Activated CD4-positive, alpha-beta T cell treated with anti-CD3 and anti-CD28 coated beads, Interleukin-2, amount 50 U/mL, for 1 hour (primary cell): Measurements from ENCODE around the gene PSME4.
"Not testable (repeated sequence)": the region's sequence is repeated elsewhere in the genome, so short reads cannot be mapped to it uniquely, and the experiment has no call there.

ENCODE experiments used
- DNase-seq: peaks from one replicate; pipeline ENCODE4 v3.0.0-alpha.2; 2020

PSME4 gene

DNA sequence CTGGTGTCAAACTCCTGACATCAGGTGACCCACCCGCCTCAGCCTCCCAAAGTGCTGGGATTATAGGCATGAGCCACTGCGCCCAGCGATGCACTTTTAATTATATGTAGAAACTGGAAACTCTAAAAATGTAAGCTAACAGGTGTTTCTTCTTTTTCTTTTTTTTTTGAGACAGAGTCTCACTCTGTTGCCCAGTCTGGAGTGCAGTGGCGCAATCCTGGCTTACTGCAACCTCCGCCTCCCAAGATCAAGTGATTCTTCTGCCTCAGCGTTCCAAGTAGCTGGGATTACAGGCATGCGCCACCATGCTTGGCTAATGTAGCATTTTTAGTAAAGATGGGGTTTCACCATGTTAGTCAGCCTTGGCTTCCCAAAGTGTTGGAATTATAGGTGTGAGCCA lies 129.1 kb downstream of the PSME4 start:
- DNase-seq = not testable (repeated sequence)

DNA sequence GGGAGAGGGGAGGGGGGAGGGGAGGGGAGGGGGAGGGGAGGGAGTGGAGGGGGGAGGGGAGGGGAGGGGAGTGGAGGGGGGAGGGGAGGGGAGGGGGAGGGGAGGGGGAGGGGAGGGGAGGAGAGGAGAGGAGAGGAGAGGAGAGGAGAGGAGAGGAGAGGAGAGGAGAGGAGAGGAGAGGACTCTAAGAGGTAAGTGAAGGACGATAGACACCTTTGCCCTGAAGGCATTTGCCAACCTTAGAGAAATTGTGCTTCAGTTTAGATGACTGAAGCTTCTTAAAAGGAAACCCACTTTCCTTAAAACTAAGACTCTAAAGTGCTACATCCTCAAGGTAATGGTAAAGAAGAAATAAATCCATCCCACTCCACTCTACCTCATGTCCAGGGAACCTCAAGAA lies 130.2 kb downstream of the PSME4 start:
- DNase-seq = no peak

DNA sequence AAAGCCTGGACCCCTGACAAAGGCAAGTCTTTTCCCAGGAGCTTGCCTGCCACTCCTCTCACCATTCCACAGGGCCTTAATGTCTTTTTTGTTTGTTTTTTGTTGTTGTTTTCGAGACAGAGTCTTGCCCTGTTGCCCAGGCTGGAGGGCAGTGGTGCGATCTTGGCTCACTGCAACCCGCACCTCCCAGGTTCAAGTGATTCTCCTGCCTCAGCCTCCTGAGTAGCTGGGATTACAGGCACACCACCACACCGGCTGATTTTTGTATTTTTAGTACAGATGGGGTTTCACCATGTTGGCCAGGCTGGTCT lies 140.9 kb downstream of the PSME4 start:
- DNase-seq = not testable (repeated sequence)

DNA sequence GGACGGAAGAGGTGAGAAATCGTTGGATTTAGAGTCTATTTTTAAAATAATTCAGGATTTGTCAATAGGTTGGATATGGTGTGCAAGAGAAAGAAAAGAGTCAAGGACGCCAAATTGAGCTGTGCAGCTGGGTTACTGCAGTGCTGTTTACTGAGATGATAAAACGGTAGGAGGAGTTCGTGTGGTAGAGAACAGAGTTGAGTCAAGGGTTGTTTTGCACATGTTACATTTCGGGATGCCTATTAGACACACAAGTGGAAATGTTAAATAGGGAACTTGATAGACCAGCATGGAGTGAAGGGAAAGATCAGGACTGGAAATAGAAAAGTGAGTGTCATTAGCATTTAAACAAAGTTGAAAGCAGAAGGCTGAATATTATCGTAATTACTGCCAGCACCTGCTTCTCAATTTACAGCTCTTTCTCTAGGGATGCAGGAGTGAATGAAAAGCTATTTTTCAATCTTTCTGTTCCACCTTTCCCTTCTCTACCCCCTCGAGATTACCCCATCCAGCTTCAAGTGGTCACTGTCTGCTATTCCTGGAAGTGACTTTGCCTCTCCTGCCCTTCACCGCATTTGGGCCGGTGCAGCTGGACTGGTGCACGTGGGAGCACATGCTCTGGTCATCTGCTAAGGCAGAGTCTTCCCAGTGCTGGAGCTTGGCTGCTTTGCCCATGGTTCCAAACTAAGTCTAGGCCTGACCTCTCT lies 141.4 kb downstream of the PSME4 start:
- no peak for DNase-seq

DNA sequence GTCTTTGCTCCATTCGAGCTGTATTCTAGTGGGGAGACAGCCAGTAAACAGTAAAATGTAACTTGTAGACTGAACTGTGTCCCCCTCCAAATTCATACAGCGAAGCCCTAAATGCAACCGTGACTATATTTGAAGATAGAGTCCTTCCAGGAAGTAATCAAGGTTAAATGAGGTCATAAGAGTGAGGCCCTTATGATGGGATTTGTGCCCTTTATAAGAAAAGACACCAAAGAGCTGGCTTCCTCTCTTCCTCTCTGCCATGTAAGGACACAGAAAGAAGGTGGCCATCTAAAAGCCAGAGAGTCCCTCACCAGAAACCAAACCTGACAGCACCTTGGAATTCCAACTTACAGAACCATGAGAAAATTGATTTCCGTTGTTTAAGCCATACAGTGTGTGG lies 142.5 kb downstream of the PSME4 start:
- no peak for DNase-seq

DNA sequence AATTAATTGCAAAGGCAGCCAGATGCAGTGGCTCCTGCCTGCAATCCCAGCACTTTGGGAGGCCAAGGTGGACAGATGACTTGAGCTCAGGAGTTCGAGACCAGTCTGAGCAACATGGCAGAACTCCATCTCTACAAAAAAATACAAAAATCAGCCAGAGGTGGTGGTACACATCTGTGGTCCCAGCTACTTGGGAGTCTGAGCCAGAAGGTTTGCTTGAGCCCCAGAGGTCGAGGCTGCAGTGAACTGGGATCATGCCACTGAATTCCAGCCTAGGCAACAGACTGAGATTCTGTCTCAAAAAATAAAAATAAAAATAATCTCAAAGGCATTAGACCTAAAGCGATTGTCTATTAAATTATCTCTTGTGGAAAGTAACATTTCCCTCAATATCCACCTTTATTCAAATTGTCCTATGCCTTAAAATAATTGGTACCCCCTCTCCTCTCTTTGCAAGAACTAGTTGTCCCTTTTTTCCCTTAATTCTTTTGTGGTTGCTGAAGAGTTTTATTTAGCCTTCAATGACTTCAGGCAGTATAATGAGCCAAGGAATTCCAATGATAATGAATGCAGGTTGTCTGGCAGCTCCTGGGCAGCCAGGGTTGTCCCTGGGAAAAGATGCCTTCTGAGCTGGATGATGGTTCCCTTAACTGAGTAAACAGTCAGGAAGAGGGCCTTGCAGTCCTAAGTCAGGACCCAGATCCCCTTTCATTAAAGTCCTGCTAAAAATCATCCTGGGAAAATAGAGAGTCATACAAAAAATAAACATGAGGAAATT lies 143.2 kb downstream of the PSME4 start:
- DNase-seq = no peak

DNA sequence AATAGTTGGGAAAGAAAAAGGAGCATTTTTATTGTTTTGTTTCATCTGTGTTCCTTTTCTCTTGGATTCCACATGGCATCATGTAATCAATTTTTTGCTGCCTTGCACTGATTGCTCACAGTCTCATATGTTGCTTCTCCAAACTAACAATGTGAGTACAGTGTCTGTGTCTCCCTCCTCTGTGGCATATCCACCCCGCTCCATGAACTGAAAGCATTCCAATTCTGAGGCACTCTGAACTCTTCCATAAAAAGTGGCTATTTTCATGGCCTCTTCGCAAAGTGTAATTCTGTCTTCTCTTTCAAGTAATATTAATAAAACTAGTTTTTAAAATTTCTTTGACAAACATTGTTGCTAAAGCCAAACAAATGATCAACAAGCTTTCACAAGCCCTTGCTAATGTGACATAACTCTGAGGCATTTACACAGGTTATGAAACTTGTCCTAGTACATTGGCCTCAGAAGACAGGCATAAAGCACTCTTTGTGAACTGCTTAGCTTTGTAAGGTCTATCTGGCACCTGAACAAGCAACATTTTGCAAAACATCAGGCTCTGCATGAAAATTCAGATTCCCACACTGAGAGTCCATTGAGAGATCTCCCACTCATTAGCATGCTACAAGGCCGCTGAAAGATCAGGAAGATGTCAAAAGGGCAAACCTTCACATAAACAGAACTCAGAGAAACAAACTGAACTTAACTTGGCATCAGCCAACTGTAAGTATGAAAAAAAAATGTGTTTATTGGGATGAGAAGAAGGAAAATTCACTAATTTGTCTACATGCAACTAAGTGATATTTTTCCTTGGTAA lies 144.0 kb downstream of the PSME4 start:
- no peak for DNase-seq

DNA sequence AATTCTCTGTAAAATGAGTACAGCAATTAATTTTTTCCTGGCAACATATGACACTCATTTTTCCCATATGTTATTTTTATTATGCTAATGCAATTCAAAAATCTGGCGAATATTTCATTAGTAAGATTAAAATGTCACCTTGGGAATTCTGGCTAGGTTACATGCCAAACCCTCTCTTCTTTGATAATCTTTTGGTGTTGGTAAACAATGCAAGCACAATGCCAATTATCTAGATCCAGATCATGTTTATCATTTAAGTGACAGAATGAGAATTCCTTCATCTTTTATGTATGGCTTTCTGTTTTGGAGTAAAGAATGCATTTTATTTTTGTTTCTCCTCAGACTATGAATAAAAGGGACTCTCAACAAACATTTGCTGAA lies 144.8 kb downstream of the PSME4 start:
- no peak for DNase-seq

DNA sequence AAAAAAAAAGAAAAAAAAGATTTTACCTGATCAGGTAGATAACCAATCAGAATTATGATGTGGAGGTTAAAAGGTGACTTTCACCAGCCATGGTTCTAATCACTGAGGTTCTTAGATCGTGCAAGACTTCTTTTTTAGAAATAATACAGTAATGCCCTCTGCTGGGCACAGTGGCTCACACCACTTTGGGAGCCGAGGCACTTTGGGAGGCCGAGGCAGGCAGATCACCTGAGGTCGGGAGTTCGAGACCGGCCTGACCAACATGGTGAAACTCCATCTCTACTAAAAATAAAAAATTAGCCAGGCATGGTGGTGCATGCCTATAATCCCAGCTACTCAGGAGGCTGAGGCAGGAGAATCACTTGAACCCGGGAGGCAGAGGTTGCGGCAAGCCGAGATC lies 147.2 kb downstream of the PSME4 start:
- DNase-seq = not testable (repeated sequence)

DNA sequence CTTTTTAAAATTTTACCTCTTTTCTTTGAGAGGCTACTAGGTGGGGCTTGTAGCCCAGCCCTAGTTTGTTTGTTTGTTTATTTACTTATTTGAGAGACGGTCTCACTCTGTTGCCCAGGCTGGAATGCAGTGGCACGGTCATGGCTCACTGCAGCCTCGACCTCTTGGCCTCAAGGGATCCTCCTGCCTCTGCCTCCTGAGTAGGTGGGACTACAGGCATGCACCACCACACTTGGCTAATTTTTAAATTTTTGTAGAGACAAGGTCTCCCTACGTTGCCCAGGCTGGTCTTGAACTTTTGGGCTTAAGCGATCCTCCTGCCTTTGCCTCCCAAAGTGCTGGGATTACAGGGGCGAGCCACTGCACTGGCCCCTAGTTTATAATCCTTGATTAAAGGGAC lies 149.0 kb downstream of the PSME4 start:
- no peak for DNase-seq

DNA sequence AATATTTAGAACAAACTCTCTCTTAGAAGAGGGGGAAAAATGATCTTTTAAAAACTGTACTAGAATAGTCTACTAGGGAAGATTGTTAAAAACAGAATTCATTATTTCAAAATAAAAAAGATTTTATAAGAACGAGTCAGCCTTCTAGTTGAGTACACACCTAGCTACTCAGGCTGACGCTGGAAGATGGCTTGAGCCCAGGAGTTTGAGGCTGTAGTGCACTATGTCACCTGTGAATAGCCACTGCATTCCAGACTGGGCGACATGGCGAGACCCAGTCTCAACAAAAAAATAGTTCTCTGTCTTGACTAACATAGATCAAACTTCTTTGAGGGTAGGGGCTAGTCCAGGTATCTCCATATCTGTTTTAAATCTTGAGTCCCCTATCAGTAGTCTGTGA lies 150.1 kb downstream of the PSME4 start:
- DNase-seq = no peak

DNA sequence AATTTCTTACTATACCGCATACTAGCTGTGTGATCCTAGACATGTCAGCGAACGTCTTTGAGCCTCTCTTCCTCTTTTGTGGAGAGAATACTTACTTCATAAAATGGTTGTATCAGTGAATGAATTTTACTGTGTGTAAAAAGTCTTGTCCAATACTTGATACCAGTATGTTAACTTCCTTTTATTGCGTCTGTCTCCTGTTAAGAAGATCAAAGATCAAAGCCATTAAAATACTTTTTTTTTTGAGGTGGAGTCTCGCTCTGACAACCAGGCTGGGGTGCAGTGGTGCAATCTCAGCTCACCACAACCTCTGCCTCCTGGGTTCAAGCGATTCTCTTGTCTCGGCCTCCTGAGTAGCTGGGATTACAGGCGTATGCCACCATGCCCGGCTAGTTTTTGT lies 150.7 kb downstream of the PSME4 start:
- no peak for DNase-seq

DNA sequence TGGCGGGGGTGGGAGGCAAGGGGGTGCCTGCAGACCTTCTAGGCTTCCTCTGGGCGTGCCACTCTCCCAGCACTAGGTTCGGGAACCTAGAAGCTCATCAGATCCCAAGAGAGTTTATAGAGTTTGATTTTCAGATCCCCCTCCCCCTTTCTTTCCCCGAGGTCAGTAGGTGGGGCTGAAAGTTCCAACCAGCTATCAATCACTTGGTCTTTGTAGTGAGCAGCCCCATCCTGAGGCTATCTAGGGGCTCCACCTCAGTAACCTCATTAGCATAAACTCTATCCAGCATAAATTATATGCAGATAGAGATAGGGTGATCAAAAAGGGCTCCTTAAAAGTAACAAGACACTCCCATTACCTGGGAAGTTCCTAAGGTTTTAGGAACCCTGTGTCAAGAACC lies 151.2 kb downstream of the PSME4 start:
- no peak for DNase-seq

DNA sequence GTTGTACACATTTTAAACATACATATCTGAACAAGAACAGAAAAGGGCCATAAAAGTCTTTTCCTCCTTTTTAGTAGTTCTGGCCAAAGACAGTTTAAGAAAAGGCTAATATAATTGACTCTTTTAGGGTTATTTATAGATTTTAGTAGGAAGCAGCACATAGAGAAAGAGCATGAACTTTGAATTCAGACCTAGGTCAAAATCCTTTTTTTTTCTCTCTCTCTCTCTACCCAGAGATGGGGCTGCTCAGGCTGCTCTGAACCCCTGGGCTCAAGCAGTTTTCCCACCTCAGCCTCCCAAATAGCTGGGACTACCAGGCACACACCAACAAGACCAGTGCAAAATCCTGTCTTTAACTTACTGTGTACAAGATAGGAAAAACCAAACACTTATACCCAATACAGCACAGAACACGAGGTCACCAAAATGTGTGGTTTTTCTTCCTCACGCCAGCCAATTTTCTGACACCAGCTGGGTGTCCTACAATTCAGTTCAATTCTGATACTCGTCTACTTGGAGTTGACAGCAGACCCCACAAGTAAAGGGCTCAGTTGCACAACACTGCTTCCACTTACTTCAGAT lies 151.8 kb downstream of the PSME4 start:
- no peak for DNase-seq
